HK-2 (cell line): ENCODE results near the gene JAKMIP2.
A peak's percentile ranks its signal among the peaks of the same experiment; 100 is the strongest.

Experiments
- DNase-seq: peaks from one replicate; pipeline ENCODE4 v3.0.0-alpha.2; 2018; ENCODE audit not compliant: unreplicated experiment

Gene JAKMIP2

DNA sequence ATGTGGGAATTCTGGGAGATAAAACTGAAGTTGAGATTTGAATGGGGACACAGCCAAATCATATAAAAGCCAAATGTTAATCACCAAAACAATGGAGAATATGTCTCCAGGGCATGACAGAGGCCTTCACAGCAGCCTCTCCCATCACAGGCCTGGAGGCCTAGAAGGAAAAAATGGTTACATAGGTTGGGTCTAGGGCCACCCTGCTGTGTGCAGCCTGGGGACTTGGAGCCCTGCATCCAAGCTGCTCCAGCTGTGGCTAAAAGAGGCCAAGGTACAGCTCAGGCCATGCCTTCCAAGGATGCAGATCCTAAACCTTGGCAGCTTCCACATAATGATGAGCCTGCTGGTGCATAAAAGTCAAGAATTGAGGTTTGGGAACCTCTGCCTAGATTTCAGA lies 85.1 kb downstream of the JAKMIP2 start:
- DNase-seq, result no peak

DNA sequence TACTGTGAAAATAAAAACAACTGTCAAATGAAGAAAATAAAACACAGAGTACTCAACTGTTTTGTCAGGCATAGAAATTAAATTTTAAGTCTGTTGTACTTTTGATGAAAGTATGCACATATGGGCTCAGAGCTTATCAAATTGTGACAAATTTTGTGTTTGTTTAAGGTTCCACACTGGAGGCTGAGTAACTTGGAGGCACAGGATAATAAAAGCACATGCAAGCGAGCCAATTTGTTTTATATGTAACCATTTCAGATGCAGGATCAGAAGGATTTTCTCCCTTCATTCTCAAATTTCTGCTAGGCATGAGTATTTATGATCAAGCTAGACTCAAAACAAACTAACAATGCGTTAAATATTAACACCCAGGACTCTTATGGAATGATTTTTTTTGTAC lies 87.8 kb downstream of the JAKMIP2 start:
- no peak for DNase-seq

- no peak for DNase-seq
These were observed 89.3 kb downstream of the JAKMIP2 start for GRCh38 chr5:147693233-147693632.

- no peak for DNase-seq
These were observed 91.4 kb downstream of the JAKMIP2 start for GRCh38 chr5:147691130-147691529.

GRCh38 chr5:147690595-147690994 lies 91.9 kb downstream of the JAKMIP2 start:
- peak; percentile 12 for DNase-seq

DNA sequence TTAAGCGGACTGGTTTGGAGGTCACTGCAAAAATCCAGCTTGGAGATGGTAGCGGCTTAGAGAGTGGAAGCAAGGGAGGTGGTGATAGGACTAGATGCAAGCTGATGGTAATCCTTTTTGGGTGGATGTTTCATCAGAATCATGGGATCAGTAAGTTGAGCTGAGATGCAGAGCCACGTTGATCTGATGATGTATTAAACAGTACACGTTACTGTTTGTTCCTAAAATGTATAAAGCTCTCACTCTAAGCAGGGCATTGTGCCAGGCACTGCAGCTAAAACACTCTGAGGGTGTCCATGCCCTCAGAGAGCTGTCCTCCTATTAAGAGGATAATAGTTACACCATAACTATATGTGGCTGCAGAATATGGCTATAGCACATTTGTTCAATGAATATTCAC lies 93.1 kb downstream of the JAKMIP2 start:
- DNase-seq, result no peak

DNA sequence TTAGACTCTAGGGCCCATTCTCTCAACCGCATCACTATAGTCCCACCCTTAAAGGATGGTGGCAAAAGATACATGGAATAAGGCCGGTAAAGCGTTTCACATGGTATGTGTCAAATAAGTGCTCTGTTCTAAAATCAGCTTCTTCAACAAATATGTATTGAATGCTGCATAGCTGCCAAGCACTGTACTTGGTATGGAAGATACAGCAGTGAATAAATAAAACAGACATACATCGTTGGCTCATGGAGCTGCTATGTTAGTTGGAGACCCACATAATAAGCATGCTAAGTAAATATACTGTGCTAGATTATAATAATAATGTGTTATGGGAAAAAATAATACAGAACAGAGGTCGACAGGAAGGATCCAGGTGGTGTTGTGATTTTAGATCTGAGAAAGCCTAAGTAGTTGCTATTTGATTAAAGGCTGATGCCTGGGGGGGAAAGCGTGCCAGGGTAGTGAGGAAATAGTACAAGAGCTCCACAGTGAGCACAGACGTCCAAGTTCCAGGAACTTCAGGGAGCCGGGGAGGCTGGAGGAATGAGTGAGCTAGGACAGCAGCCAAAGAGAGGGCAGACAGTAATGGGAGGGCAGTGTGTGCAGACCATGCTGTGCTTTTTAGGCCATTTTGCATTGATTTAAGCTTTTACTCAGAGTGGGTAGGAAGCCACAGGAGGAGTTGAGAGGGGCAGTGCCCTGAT lies 93.7 kb downstream of the JAKMIP2 start:
- DNase-seq, result no peak

DNA sequence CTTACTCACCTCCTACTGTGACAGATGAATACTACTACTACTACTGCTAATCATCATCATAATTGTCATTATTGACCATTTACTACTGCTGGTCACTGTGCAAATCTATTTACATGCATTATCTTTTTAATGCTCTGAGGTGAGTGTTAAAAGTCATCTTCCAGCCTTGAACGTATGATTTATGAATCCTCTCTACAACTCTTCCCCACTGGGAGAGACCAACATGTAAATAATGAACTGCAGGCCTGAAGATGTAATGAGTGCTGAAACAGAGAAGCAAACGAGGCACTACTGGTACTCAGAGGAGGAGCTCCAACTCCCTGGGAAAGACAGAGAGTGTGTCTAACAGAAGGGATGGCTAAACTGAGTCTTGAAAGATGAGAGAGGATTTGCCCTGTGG lies 95.4 kb downstream of the JAKMIP2 start:
- DNase-seq, result no peak

GRCh38 chr5:147686421-147686820 lies 96.1 kb downstream of the JAKMIP2 start:
- no peak for DNase-seq

GRCh38 chr5:147685993-147686392 lies 96.5 kb downstream of the JAKMIP2 start:
- DNase-seq, result no peak

DNA sequence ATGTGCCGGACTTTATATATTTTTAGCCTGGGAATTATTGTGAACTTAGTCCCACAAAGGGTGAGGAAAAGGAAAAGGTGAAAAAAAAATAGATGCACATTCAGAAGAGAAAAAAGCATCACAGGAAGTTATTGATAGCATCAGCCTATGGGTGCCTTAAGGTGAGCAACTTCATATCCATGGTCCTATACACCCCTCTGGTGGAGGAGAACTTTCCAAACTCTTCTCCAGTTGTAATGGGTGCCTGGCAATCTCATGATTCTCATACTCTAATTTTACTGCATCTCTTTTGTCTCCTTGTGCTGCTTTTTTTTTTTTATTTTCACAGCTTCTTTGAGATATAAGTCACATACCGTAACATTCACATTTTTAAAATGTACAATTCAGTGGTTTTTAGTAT lies 107.4 kb downstream of the JAKMIP2 start:
- no peak for DNase-seq

- DNase-seq, result no peak
These were observed 108.1 kb downstream of the JAKMIP2 start for GRCh38 chr5:147674411-147674810.

- no peak for DNase-seq
These were observed 108.7 kb downstream of the JAKMIP2 start for GRCh38 chr5:147673791-147674190.

- no peak for DNase-seq
These were observed 109.3 kb downstream of the JAKMIP2 start for GRCh38 chr5:147673266-147673665.

DNA sequence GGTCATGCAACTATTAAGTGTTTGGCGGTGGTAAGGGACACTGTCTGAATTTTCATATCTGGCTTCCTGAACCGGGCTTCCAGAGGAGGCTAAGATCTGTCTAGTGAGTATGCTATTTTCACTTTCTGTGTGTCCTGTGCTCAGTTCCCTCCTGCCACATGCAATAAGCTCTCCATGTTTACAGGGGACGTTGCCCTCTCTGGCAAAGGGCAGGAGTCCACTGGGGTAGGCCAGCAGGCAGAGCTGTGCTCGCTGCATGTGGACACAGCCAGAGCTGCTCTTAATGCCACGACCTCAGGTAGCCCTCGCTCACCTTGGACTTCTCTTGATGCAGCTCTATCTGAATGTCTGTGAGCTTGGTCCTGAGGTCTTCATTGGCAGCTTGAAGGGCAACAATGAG lies 111.2 kb downstream of the JAKMIP2 start:
- DNase-seq, result no peak

DNA sequence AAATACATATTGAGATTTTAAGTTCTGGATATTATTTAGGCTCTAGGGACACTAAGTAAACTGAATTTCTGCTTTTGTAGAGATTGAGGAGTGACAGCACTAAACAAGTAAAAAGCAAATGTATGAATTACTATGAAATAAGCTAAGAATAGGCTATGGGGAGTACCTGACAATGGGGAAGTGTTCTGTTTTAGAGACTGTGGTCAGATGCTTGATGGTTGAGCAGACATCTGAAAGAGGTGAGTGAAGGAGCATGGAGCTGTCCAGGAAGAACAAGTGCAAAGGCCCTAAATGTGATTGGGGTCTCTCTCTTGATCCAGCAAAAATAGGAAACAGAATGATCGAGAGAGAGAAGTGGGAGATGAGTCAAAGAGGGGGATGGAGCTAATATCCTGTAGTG lies 111.7 kb downstream of the JAKMIP2 start:
- no peak for DNase-seq

- no peak for DNase-seq
These were observed 113.2 kb downstream of the JAKMIP2 start for GRCh38 chr5:147669169-147669869.

DNA sequence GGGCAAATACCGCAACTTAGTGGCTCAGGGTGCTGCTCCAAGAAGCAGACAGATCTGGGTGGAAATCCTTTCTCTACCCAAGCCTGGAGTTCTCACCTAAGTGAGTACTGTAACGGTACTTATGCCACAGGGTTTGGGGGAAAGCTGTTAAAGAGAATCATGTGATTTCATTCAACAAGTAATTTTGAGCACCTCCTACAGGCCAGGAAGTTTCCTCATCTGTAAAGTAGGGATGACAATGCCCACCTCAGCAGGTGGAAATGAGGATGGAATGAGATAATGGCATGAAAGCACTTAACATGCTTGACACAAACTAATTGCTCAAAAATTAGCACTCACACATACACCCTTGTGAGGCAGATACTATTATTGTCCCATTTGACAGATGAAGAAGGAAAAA lies 114.1 kb downstream of the JAKMIP2 start:
- no peak for DNase-seq

GRCh38 chr5:147667363-147667762 lies 115.2 kb downstream of the JAKMIP2 start:
- no peak for DNase-seq

DNA sequence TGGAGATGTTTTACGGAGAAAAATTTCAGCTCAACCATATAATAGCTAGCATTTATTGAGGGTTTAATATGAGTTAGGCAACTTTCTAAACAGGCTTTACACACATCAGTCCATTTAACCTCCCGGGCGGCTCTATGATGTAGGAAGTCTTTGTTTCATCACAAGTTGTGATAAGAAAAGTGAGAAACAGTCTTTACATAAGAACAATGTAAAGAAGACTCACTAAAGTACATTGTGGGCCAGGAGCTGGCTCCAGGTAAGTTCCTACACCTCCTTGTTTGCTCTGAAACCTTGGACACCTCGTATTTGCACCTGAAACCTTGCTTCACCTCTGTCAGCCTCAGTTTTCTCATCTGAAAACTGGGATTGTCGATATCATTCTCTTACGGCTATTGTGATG lies 116.1 kb downstream of the JAKMIP2 start:
- DNase-seq, result no peak

DNA sequence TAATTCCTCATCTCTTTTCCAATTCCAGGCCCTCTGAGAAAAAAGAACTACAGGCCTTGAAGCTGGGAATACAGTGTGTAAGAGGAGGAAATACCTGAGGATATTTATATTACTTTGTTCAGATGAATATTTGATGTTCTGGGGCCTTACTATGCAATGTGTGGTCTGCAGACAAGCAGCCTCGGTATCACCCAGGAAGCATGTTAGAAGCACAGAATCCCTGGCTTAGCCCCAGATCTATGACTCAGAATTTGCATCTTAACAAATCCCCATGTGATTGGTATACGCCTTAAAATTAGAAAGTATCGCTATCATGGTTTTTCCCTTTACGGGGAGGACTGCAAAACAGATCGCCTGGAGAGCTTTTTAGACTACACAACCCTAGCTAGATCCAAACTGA lies 121.0 kb downstream of the JAKMIP2 start:
- DNase-seq, result no peak

GRCh38 chr5:147659166-147659929 lies 123.2 kb downstream of the JAKMIP2 start:
- DNase-seq, result no peak
